ENCODE measurements around the gene POMZP3. TPM values are rescaled to one million over a fixed set of nuclear protein-coding genes. Genes with fewer than 3 reads are reported as not detected.
"Not testable (repeated sequence)": the region's sequence is repeated elsewhere in the genome, so short reads cannot be mapped to it uniquely, and the experiment has no call there.

POMZP3 gene
- total RNA-seq, 2 experiments from 2014 or later, result 20.4 to 21.8 TPM

DNA sequence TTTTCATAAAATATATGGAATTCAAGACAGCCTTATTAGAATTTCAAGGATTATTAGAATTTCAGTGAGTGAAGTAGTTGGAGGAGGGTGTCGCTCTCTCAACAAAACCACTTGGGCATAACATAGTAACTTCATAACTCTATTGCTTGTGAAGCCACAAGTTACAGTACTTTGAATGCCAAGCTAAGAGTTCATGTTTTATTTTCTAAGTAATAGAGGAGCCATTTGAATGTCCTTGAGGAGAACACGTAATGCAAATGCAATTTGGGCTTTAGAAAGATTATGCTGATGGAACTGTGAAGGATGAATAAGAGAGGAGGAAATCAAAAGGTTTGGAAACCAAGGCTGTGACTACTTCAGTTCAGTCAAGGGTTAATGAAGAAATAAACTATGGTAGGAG is 51.6 kb downstream of the POMZP3 start:
- H3K4me1 Mint-ChIP-seq; H3K9me3 Mint-ChIP-seq; DNase-seq; H3K27me3 Mint-ChIP-seq; CTCF ChIA-PET; H3K36me3 Mint-ChIP-seq (ENCODE audit: low read depth); H3K4me3 Mint-ChIP-seq; H3K27ac Mint-ChIP-seq; POLR2A ChIA-PET: not testable (repeated sequence)

DNA sequence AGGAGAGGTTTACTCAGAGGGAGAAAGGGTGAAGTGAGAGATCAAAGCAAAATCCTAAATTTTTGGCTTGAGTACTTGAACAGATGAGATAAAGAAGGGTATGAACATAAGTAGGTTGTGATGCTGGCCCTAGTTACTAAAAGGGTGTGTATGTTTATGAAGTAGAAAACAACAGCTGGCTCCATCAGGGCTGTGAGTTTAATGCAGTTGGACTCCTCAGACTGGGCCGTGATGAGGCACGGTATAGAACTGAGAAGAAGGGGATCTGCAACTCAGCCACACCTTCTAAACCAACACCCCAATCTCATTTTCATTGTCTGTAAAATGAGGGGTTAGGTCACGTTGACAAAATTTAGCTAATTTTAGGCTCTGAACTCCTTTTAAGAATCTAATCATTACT is 54.8 kb downstream of the POMZP3 start:
- DNase-seq, H3K27ac Mint-ChIP-seq: not testable (repeated sequence)

GRCh38 chr7:76570324-76570775 is 56.7 kb downstream of the POMZP3 start:
- H3K27ac Mint-ChIP-seq, POLR2A ChIA-PET: not testable (repeated sequence)

More for the DNA sequence above, 54.8 kb downstream of the POMZP3 start:
- H3K27me3 Mint-ChIP-seq, POLR2A ChIA-PET, H3K4me1 Mint-ChIP-seq, H3K9me3 Mint-ChIP-seq, H3K4me3 Mint-ChIP-seq, CTCF ChIA-PET: not testable (repeated sequence)
- peaks cover 12% of the 10 kb centered on the region for H3K36me3 Mint-ChIP-seq (ENCODE audit: low read depth)

GRCh38 chr7:76568742-76569141 is 58.3 kb downstream of the POMZP3 start:
- H3K36me3 Mint-ChIP-seq (ENCODE audit: low read depth), result peaks cover 31% of the 10 kb centered on the region
- DNase-seq, POLR2A ChIA-PET, H3K27me3 Mint-ChIP-seq, H3K4me1 Mint-ChIP-seq, H3K9me3 Mint-ChIP-seq, CTCF ChIA-PET, H3K4me3 Mint-ChIP-seq, H3K27ac Mint-ChIP-seq: not testable (repeated sequence)

More at GRCh38 chr7:76570324-76570775, 56.7 kb downstream of the POMZP3 start:
- H3K4me1 Mint-ChIP-seq, DNase-seq, H3K27me3 Mint-ChIP-seq, CTCF ChIA-PET, H3K4me3 Mint-ChIP-seq, H3K9me3 Mint-ChIP-seq: not testable (repeated sequence)
- peaks cover 21% of the 10 kb centered on the region for H3K36me3 Mint-ChIP-seq (ENCODE audit: low read depth)

- H3K4me3 Mint-ChIP-seq, H3K4me1 Mint-ChIP-seq, H3K9me3 Mint-ChIP-seq, DNase-seq, POLR2A ChIA-PET, H3K27ac Mint-ChIP-seq, H3K27me3 Mint-ChIP-seq, CTCF ChIA-PET: not testable (repeated sequence)
- H3K36me3 Mint-ChIP-seq (ENCODE audit: low read depth), result peaks cover 31% of the 10 kb centered on the region
Observed at GRCh38 chr7:76567753-76568152, 59.3 kb downstream of the POMZP3 start.

GRCh38 chr7:76567311-76567710 is 59.8 kb downstream of the POMZP3 start:
- H3K4me3 Mint-ChIP-seq, DNase-seq, H3K27me3 Mint-ChIP-seq, H3K27ac Mint-ChIP-seq, CTCF ChIA-PET, POLR2A ChIA-PET, H3K9me3 Mint-ChIP-seq, H3K4me1 Mint-ChIP-seq: not testable (repeated sequence)
- H3K36me3 Mint-ChIP-seq (ENCODE audit: low read depth), result peaks cover 29% of the 10 kb centered on the region

DNA sequence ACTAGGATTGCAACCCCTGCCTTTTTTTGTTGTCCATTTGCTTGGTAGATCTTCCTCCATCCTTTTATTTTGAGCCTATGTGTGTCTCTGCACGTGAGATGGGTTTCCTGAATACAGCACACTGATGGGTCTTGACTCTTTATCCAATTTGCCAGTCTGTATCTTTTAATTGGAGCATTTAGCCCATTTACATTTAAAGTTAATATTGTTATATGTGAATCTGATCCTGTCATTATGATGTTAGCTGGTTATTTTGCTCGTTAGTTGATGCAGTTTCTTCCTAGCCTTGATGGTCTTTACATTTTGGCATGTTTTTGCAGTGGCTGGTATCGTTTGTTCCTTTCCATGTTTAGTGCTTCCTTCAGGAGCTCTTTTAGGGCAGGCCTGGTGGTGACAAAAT is 62.1 kb downstream of the POMZP3 start:
- CTCF ChIA-PET, H3K4me3 Mint-ChIP-seq, H3K27ac Mint-ChIP-seq, POLR2A ChIA-PET, DNase-seq, H3K9me3 Mint-ChIP-seq, H3K27me3 Mint-ChIP-seq, H3K4me1 Mint-ChIP-seq: not testable (repeated sequence)
- H3K36me3 Mint-ChIP-seq (ENCODE audit: low read depth), result peaks cover 32% of the 10 kb centered on the region

GRCh38 chr7:76561342-76561741 is 65.7 kb downstream of the POMZP3 start:
- peaks cover 44% of the 10 kb centered on the region for H3K36me3 Mint-ChIP-seq (ENCODE audit: low read depth)
- DNase-seq, H3K4me1 Mint-ChIP-seq, H3K4me3 Mint-ChIP-seq, POLR2A ChIA-PET, H3K27ac Mint-ChIP-seq, CTCF ChIA-PET, H3K27me3 Mint-ChIP-seq, H3K9me3 Mint-ChIP-seq: not testable (repeated sequence)

- H3K27me3 Mint-ChIP-seq, H3K9me3 Mint-ChIP-seq, CTCF ChIA-PET, H3K27ac Mint-ChIP-seq, DNase-seq, POLR2A ChIA-PET, H3K4me3 Mint-ChIP-seq: not testable (repeated sequence)
- H3K4me1 Mint-ChIP-seq, result peaks cover 14% of the 10 kb centered on the region
- peaks cover 39% of the 10 kb centered on the region for H3K36me3 Mint-ChIP-seq (ENCODE audit: low read depth)
Observed at GRCh38 chr7:76560157-76560556, 66.9 kb downstream of the POMZP3 start.

Other genes starting within 250 kb of the POMZP3 start
- under 1 TPM in 1 of 2 experiments, not detected in 1; 0.30 TPM for gene SSC4D, start 217.6 kb downstream of the POMZP3 start, total RNA-seq
- 1 to 10 TPM; 6.7 to 9.3 TPM for gene ZP3, start 202.3 kb downstream of the POMZP3 start, total RNA-seq
- 10 to 100 TPM; 28.0 to 35.3 TPM for gene DTX2, start 165.6 kb downstream of the POMZP3 start, total RNA-seq
- gene UPK3B, start 116.7 kb downstream of the POMZP3 start, total RNA-seq, result 1 to 10 TPM in 1 of 2 experiments, under 1 TPM in 1; 0.83 to 1.7 TPM
- under 1 TPM; 0.18 to 0.25 TPM for gene SPDYE16, start 84.0 kb downstream of the POMZP3 start, total RNA-seq